GM21723 (cell line): ENCODE data around the gene UBE2E1.

Experiments used
- ATAC-seq: cut with Tn5 transposase; IDR thresholded peaks from one replicate; pipeline ENCODE4 v1.9.1; 2021; ENCODE audit warnings: mild to moderate bottlenecking, moderate library complexity; ENCODE audit not compliant: unreplicated experiment

UBE2E1 gene

DNA sequence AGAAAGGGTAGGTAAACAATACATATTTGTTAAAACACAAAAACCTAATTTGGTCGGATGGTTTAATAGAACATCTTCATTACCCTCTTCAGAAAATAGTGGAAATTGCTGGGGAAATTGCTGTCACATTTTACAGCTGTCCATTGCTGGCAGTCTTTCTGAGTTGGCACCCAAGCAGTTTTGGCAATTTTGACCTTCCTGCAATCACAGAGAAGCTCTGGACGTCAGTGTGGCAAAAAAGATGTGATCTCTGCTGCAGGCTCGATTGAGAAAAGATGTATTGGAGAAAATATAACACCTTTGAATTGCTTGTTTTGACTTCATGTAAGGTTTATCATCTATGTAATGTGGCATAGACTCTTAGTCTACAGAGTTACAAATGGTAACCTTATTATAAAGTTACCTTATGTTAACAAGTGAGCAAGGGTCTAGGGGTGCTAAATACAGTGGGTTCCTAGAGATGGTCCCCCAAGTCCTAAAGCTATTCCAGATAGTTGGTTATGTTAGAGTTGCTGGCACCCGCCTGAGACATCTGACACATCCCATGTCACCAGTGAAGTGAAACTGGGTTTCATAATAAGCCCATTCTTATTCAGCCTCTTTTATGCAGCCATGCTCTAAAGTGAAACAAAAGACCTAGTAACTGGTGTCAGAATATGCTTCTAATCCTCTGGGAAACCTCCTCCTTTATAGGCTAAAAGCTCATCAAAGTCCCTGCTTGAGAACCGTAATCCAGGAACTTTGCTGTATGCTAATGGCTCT is 14.0 kb downstream of the UBE2E1 start:
- ATAC-seq: no peak

DNA sequence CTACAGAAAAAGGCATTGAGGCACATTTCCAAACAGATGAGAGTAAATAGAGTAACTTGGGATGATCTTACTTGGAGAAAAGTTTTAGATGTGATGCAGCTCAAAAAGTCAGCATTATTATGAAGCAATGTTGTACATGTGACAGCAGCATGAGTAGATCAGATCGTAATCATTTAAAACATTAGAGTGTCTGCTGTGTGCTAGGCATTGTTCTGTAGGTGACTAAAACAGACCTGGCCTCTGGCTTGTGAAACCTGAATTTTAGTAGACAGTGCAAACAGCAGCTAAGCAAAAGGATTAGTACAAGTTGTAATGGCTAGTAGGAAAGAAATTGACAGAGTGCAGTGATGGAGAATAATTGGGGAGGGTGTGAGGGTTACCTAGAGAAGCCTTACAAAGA is 15.1 kb downstream of the UBE2E1 start:
- no peak for ATAC-seq

DNA sequence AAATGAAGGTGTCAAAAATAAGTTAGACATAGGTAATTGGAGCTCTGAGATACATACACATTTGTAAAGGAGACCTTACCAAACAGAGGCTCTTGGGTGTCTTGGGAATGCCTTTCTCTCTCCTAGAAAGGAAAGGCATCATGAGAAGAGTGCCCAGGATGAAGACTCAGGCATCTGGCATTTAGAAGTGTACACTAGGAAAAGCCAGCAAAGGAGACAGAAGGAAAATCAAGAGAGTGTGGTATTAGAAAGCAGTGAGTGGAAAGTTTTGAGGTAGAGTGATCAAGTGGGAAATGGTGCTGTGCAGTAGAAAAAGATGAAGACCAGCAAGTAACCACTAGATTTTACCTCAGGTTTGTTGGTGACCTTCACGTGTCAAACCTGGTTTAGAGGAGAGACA is 16.1 kb downstream of the UBE2E1 start:
- no peak for ATAC-seq

DNA sequence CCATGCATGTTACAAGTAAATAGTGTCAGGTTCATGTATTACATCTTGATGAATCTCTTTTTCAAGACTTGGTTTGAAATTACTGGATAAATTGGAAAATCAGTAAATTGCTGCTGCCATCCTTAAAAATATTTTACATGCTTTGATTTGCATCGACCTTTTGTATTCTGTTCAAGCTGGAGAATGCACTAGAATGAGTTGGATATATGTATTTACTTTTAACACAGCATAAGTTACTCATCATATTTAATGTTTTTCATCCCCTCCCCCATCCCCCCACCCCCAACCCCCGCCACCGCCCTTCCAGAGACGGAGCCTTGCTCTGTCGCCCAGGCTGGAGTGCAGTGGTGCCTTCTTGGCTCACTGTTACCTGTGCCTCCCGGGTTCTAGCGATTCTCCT is 16.8 kb downstream of the UBE2E1 start:
- no peak for ATAC-seq

DNA sequence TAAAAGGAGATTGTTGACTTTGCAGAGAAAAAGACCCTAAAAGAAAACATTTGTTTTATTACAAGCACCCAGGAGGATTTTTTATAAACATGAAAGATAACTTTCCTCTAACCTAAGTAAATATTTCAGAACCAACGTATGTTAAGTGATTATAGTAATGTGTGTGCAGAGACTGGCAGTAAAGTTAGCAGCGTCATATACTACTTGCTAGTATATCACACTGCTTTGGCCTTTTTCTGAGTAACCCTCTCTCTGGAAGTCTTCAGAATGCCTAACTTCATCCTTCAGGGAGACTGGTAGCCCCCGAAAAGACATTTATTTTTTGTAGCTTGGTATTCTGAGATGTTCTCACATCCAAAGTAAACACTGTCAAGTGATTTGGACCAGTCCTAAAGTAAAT is 17.9 kb downstream of the UBE2E1 start:
- no peak for ATAC-seq

DNA sequence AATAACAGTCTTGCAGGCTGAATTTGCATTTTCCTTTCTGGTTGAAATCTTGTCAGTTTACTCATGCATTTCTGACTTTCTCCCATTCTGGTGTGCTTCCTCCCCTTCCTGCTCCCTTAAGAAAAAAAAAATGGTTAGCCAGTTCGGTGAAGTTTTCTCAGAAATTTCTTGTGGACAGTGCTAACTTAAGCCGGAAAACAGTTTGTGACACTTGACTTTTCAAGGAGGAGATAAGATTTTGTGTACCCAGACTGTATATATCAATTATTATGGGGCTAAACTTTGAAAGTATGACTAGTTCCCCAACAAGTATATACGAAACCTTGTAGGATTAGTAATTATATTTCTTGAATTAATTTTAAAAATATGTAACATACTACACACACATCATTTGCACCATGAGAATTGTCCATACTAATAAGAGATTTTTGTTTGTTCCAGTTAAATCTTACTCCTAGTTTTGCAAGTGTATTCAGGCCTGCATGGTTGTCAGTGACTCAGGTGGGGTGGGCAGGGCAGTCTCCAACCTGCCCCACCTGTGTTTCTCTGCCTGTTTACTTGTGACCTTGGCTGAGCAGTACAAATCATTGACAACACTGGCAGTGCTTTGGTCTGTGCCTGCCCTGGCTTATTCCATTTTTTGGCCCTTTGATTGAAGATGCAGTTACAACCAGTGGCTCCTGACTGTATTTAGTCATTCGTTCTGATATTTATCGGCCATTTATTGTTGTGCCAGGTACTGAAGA is 19.1 kb downstream of the UBE2E1 start:
- ATAC-seq: no peak

DNA sequence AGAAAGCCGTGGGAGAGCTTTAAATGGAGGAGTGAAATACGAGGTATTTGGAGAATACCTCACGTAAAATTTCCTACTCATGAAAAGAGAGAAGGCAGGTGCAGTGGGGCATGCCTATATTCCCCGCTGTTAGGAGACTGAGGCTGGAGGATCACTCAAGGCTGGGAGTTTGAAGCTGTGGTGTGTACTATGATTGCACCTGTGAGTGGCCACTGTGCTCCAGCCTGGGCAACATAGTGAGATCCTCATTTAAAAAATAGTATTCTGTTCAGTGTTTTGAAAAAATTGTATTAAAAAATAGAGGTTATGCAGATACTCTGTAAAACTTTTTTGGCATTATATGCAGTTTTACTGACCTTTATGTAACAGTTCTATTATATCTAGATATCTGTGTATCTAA is 20.0 kb downstream of the UBE2E1 start:
- no peak for ATAC-seq

DNA sequence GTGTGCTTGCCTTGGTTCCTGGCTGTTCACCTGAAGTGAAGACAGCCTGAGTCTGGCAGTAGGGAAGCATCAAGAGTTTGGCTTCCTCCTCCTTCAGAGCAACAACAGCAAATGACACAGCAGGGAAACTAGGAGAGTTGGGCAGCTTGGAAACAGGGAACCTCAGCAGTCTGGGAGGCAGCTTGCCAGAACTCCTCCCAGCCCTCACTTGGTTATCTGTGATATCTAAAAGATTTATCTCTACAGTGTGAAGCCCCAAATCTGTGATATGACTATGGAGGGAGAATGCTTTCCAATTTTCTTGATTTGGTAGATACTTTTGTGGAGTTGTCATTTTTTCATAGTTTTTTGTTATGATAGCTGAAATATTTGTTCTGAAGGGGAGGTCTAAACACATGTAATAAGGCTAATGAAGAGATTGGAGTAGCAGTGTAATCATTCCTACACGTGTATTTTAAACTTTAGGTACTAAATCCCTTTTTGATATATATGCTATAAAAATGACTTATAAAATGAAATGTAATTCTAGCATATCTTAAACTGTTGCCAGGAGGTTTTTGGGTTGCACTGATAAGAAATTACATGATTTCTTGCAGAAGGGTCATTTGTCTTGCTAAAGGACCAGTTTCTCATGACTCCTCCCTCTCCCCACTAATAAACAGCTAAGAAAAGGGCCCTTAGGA is 20.8 kb downstream of the UBE2E1 start:
- ATAC-seq: no peak

DNA sequence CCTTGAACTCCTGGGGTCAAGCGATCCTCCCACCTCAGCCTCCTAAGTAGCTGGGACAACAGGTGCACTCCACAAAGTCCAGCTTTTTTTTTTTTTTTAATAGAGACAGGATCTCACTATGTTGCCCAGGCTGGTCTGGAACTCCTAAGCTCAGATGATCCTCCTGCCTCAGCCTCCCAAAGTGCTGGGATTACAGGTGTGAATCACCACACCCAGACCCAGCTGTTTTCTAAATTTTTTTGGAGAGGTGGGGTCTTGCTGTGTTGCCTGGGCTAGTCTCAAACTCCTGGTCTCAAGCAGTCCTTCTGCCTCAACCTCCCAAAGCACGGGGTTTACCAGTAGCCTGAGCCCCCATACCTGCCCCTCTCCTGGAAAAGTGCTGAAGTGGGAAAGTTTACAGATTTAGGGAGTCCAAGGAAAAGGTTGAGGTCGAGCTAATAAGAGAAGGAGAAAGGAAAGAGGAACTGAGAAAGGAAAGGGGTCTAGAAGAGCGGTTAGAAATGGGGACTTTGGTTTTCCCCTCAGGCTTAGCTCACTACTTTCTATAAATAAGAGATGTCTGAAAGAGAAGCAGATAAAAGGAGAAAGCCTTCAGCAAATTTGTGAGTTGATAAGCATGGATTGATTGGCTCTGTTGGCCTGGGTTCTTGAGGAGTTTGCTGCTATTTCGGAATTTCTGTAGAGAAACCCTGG is 23.6 kb downstream of the UBE2E1 start:
- ATAC-seq: peak; percentile 66

DNA sequence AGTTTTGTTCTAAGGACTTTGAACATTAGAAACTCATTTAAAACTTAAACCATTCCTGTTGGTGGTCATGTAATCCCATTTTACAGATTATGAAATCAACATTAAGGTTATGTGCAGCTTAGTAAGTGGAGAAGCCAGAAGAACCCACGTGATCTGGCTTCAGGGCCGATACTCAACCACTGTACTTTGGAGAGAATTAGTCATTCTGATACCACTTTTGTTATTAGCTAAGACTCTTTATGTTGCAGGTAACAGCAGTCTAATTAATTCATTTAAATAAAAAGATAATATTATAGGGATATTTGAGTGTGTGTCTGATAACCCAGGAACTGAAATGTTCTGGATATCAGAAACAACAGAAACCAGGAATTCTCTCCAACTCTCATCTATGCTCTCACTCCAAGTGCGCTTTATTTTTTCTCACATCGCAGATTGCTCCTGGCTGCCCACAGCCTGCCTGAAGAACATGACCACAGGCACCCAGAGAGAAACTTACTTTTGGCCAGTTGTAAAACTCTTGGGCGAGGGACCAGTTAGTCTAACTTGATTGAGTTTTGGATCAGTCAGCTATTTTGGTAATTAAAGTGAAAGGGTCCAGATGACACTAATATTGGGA is 25.2 kb downstream of the UBE2E1 start:
- ATAC-seq: peak; percentile 83

DNA sequence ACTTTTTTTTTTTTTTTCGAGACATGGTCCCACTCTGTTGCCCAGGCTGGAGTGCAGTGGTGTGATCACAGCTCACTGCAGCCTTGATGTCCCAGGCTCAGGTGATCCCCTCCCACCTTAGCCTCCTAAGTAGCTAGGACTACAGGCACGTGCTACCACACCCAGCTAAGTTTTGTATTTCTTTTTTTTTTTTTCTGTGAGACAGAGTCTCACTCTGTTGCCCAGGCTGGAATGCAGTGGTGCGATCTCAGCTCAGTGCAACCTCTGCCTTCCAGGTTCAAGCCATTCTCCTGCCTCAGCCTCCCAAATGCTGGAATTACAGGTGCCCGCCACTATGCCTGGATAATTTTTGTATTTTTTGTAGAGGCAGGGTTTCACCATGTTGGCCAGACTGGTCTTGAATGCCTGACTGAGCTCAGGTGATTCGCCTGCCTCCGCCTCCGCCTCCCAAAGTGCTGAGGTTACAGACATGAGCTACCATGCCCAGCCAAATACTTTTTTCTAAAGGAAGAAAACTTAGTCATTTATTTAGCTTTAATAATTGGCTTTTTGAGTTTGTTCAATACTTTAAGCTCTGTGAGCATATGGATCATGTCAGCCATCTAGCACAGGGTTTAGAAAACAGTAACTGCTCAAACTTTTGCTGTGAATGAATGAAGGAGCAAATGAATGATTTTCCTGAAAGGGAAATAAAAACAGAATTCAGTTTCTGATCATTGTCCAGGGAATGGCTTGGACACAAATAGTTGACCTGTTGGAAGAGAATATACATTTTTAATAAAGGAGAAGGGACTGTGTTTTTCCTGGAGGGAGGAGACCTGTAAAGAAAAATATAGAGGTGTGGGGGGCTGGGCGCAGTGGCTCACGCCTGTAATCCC is 26.0 kb downstream of the UBE2E1 start:
- ATAC-seq: peak; percentile 22

DNA sequence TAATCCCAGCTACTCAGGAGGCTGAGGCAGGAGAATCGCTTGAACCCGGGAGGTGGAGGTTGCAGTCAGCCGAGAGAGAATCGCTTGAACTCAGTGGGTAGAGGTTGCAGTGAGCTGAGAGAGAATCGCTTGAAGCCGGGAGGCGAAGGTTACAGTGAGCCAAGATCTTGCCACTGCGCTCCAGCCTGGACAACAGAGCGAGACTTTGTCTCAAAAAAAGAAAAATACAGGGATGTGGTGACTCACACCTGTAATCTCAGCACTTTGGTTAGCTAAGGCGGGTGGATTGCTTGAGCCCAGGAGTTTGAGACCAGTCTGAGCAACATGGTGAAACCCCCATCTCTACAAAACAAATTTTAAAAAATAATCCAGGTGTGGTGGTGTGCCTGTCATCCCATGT is 26.8 kb downstream of the UBE2E1 start:
- no peak for ATAC-seq

DNA sequence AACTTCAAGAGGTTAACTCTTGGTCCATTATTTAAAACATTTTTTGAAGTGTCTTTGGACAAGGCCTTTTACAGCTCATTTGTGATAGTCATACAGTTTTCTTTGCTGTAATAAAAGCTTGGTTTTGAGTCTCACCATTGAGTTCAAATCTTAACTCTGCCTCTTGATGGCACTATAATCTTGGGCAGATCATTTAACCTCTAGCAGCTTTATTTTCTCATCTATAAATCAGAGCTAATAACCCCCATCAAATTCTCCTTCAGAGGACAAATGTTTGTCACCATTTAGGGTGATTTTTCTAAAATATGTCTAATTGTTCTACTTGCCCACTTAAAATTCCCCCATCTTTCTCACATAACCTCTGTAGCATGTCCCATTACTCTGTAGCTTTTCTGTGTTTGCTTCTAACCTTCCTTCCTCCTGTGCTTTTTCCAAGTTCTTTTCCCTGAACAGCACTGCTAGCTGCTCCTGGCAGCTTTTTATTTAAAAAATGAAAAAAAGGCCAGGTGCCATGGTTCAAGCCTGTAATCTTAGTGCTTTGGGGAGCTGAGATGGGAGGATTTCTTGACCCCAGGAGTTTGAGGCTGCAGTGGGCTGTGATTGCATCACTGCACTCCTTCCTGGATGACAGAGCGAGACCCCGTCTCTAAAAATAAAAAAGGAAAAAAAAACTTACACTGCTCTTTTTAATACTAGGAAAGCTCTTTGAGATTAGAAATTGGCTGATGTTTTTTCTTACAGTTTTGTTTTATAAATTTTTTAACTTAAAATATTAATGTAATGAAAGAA is 28.5 kb downstream of the UBE2E1 start:
- ATAC-seq: no peak

DNA sequence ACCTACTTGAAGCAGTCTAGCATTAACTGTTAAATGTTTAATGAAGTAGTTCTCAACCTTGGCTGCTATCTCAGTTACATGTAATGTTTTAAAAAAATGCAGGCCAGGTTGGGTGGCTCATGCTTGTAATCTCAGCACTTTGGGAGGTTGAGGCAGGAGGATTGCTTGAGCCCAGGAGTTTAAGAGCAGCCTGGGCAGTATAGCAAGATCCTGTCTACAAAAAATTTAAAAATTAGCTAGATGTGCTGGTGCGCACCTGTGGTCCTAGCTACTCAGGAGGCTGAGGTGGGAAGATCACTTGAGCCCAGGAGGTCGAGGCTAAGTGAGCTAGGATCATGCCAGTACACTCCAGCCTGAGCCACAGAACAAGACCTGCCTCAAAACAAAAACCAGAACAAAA is 29.3 kb downstream of the UBE2E1 start:
- ATAC-seq: no peak

DNA sequence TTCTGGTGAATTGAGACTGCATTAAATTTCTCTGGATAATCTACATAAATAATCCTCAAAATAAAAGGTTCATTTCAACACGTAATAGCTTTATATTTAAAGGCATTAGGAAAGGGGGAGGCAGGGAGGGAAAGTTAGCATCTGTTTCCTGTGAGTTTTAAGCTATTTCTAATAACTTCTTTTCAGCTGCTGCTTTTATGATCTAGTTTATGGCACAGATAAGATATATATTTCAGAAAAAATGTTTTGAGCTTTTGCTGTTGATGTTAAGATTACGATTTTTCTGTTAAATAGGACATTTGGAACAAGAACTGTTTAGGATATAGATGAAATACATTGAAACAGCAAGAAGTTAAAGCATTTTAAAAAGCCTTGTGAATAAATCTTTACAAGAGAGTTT is 30.0 kb downstream of the UBE2E1 start:
- ATAC-seq: no peak

DNA sequence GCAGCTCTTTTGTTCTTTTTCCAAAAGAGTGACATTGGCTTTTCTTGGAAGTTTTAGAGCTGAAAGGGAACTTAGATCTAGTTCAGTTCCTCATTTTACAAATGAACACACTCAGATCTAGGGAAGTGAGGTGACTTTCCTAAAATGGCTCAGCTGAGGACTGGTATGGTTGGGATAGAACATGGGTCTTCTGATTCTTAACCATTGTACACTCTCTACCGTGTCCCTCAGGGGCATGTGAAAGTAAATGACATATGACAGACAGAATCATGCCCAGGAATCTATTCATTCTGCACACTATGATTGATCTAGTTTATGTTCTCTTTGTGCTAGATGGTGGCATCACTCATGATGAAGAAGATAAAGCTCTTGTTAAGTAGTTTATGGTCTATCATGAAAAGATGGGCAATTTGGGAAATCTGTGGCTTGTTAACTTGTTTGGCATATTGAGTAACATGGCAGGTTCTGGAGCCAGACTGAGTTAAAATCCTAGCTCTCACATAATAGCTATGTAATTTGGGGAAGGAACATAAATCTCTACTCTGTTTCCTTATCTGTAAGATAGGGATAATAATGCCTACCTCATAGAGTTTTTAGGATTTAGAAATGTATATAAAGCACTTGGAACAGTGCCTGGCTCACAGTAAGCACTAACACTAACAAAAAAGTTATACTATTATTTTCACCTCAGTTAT is 30.9 kb downstream of the UBE2E1 start:
- no peak for ATAC-seq

DNA sequence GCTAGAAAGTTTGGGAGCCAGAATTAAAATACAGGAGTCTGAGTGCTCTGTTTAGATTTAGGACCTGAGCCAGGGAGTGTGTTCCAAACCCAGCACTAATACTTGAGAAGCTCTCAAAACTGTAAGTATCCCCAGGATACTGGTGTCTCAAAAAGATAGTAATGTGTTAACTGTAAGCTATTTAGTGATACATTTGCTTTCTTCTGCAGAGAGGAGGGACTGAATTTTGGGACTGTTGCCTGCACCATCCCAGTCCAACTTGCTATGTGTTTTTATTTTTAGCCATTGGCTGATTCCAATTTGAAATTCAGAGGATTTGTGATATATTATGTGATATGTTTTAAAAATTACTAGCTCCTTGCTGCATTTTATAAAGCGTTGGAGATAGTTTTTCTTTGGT is 31.5 kb downstream of the UBE2E1 start:
- no peak for ATAC-seq

DNA sequence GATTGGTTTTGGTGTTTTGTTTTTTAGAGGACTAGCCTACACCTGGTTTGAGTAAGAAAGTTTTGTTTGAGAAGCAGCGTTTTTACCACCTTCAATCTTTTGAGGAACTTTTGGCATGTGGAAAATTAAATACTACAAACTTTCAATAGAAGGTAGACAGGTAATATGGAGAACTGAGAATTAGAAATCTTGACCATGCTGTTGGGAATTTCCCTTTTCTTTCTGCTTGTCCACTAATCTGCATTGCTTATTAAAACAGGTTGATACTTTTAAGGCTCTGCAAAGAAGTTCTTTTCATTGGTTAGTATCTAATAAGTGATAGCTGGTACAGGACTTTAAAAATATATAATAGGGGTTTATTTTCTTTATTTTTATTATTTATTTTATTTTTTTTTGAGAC is 31.9 kb downstream of the UBE2E1 start:
- ATAC-seq: no peak

DNA sequence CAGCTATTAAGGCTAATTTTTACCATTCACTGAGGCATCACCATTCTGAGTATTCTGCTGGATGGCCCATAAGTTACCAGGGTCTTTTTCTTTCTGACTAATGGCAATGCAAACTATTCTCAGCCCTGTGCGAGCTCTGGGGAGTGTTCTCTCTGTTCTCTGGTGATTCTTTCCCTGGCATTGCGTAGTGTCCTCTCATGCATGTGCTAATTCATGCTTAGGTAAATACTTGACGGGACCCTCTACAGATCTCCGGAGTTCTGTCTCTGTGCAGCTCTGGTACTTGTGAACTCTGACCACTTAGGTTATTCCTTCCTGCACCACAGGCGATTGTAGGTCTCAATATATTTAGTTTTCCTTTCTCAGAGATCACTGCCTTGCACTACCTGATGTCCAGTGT is 34.8 kb downstream of the UBE2E1 start:
- ATAC-seq: no peak
